Measurements from ENCODE around the gene COL18A1.

Gene COL18A1

DNA sequence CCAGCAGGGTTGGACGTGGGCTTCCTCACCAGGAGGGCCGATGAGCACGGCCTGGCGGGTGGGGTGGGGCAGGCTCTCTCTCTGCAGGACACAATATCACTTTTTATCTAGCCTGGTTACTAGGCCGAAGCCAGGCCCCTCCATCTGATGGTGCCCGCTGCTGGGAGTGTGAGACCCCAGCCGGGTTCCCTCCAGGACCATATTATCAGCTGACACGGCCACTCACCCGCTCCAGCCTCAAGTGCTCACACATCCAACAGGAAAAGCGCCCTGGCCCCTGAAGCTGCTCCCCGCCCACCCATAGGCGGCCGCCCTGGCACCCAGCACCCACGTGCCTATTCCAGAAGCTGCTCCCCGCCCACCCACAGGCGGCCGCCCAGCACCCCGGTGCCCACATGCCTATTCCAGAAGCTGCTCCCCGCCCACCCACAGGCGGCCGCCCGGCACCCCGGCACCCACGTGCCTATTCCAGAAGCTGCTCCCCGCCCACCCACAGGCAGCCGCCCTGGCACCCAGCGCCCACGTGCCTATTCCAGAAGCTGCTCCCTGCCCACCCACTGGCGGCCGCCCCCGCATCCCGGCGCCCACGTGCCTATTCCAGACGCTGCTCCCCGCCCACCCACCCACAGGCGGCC lies 132.3 kb downstream of the COL18A1 start:
- intact Hi-C loops (cut with micrococcal nuclease) = no loop called here
- H3K9me3 Mint-ChIP-seq = no peaks in the 10 kb centered on the region
- H3K4me3 Mint-ChIP-seq = no peak overlapping the region
- peaks cover 46% of the 10 kb centered on the region for H3K36me3 Mint-ChIP-seq (ENCODE audit: low read depth)
- no peaks in the 10 kb centered on the region for H3K27me3 Mint-ChIP-seq
- peak overlapping the region; percentile 12 for H3K27ac Mint-ChIP-seq
- H3K4me1 Mint-ChIP-seq (ENCODE audit: low read depth) = peaks cover 92% of the 10 kb centered on the region

- H3K27me3 Mint-ChIP-seq = no peaks in the 10 kb centered on the region
- H3K9me3 Mint-ChIP-seq = no peaks in the 10 kb centered on the region
Observed at GRCh38 chr21:45537746-45538291, 132.9 kb downstream of the COL18A1 start.

GRCh38 chr21:45538381-45539045 lies 133.5 kb downstream of the COL18A1 start:
- Mint-ChIP-seq H3K27me3 (no peaks in the 10 kb centered on the region), H3K9me3 (no peaks in the 10 kb centered on the region), H3K4me3 (no peak overlapping the region), H3K27ac (no peak overlapping the region), H3K36me3 (ENCODE audit: low read depth) (peaks cover 46% of the 10 kb centered on the region), H3K4me1 (ENCODE audit: low read depth) (peaks cover 87% of the 10 kb centered on the region)
- intact Hi-C loops (cut with micrococcal nuclease) = no loop called here

More at GRCh38 chr21:45537746-45538291, 132.9 kb downstream of the COL18A1 start:
- intact Hi-C loops (cut with micrococcal nuclease) = no loop called here
- H3K4me1 Mint-ChIP-seq (ENCODE audit: low read depth) = peaks cover 87% of the 10 kb centered on the region
- H3K36me3 Mint-ChIP-seq (ENCODE audit: low read depth) = peaks cover 46% of the 10 kb centered on the region
- H3K4me3 Mint-ChIP-seq = no peak overlapping the region
- H3K27ac Mint-ChIP-seq = no peak overlapping the region

- intact Hi-C loops (cut with micrococcal nuclease) = no loop called here
- H3K4me1 Mint-ChIP-seq (ENCODE audit: low read depth) = peaks cover 87% of the 10 kb centered on the region
- H3K27ac Mint-ChIP-seq = no peak overlapping the region
- H3K9me3 Mint-ChIP-seq = no peaks in the 10 kb centered on the region
- peaks cover 1% of the 10 kb centered on the region for H3K27me3 Mint-ChIP-seq
- peaks cover 46% of the 10 kb centered on the region for H3K36me3 Mint-ChIP-seq (ENCODE audit: low read depth)
- no peak overlapping the region for H3K4me3 Mint-ChIP-seq
Observed at GRCh38 chr21:45539046-45539795, 134.3 kb downstream of the COL18A1 start.

GRCh38 chr21:45539796-45540600 lies 135.0 kb downstream of the COL18A1 start:
- peaks cover 80% of the 10 kb centered on the region for H3K4me1 Mint-ChIP-seq (ENCODE audit: low read depth)
- H3K27ac Mint-ChIP-seq = peak overlapping the region; percentile 82
- H3K36me3 Mint-ChIP-seq (ENCODE audit: low read depth) = peaks cover 41% of the 10 kb centered on the region
- intact Hi-C loops (cut with micrococcal nuclease) = no loop called here
- H3K4me3 Mint-ChIP-seq = no peak overlapping the region
- H3K9me3 Mint-ChIP-seq = no peaks in the 10 kb centered on the region
- H3K27me3 Mint-ChIP-seq = peaks cover 3% of the 10 kb centered on the region

GRCh38 chr21:45540601-45540970 lies 135.6 kb downstream of the COL18A1 start:
- Mint-ChIP-seq H3K4me3 (no peak overlapping the region), H3K27me3 (peaks cover 3% of the 10 kb centered on the region), H3K4me1 (ENCODE audit: low read depth) (peaks cover 80% of the 10 kb centered on the region), H3K27ac (peak overlapping the region; percentile 82), H3K9me3 (no peaks in the 10 kb centered on the region), H3K36me3 (ENCODE audit: low read depth) (peaks cover 35% of the 10 kb centered on the region)
- intact Hi-C loops (cut with micrococcal nuclease) = no loop called here

DNA sequence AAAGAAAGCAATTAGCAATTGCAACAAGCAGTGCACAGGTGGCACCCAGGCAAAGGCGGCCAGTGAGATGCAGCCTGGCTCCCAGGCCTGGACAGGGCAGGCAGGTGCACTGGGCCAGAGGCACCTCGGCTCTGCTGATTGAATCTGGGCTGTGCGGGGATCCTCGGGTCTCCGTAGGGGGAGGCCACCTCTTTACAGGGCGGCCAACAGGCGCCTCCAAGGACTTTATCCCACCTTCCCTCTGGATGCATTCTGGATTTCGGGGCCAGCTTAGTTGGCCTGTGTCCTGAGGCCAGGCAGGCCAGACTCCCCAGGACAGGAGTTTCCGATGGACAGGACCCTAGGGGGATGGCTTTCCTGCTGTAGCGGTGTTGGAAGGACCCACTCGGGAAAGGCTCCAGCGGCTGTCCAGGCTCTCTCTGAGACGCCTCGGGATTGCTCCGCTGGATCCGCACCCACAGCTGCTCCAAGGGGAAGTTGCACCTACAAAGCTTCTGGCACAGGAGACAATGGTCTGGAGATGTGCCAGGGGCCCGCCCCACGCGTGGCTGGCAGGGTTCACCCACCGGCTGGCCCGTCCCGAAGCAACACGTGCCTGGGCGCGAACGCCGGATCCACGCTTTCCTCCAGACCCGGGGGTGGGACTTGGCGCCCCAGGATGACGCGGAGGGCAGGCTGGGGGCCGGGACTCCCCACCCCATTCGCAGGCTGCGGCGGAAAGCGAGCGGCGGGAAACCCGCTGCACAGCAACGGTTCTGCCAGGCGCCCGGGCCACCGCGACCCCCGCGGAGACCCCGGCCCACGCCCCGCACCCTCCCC lies 136.5 kb downstream of the COL18A1 start:
- H3K27ac Mint-ChIP-seq = peak overlapping the region; percentile 82
- H3K4me3 Mint-ChIP-seq = peak overlapping the region; percentile 74
- intact Hi-C loops (cut with micrococcal nuclease) = loop anchor here (1.0 kb wide), 1 partner anchor 10 kb away; no protein-coding TSS in a partner anchor
- peaks cover 4% of the 10 kb centered on the region for H3K27me3 Mint-ChIP-seq
- H3K9me3 Mint-ChIP-seq = no peaks in the 10 kb centered on the region
- peaks cover 79% of the 10 kb centered on the region for H3K4me1 Mint-ChIP-seq (ENCODE audit: low read depth)
- H3K36me3 Mint-ChIP-seq (ENCODE audit: low read depth) = peaks cover 29% of the 10 kb centered on the region

DNA sequence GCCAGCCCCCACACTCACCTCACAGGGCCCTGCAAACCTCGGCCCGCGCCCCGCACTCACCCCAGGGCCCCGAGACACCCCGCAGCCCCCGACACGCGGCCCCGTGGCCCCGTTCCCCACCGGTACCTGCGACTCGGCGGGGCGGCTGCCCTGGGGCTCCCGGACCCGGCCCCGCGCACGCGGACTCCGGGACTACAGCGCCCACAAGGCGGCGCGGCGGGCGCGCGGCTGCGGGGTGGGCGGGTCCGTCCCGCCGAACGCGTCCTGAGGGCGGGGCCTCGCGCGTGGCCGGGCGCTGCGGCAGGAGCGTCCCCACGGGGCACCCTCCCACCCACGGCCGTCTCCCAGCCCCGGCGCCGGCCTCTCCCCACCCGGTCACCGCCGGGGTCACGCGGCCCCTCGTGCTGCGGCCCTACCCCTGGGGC lies 137.3 kb downstream of the COL18A1 start, which contains the start of gene SLC19A1:
Gene SLC19A1 (minus strand): TSS at position 199 of the 425 bp plus-strand sequence. CDS start 4,481 bp downstream, outside the sequence.
- H3K4me3 Mint-ChIP-seq = peak within 1 kb of the TSS; percentile 74
- intact Hi-C loops (cut with micrococcal nuclease) = no loop called here
- peaks cover 21% of the 10 kb centered on the region for H3K36me3 Mint-ChIP-seq (ENCODE audit: low read depth)
- H3K27me3 Mint-ChIP-seq = peaks cover 4% of the 10 kb centered on the region
- peak within 1 kb of the TSS; percentile 82 for H3K27ac Mint-ChIP-seq
- no peaks in the 10 kb centered on the region for H3K9me3 Mint-ChIP-seq
- peaks cover 77% of the 10 kb centered on the region for H3K4me1 Mint-ChIP-seq (ENCODE audit: low read depth)

DNA sequence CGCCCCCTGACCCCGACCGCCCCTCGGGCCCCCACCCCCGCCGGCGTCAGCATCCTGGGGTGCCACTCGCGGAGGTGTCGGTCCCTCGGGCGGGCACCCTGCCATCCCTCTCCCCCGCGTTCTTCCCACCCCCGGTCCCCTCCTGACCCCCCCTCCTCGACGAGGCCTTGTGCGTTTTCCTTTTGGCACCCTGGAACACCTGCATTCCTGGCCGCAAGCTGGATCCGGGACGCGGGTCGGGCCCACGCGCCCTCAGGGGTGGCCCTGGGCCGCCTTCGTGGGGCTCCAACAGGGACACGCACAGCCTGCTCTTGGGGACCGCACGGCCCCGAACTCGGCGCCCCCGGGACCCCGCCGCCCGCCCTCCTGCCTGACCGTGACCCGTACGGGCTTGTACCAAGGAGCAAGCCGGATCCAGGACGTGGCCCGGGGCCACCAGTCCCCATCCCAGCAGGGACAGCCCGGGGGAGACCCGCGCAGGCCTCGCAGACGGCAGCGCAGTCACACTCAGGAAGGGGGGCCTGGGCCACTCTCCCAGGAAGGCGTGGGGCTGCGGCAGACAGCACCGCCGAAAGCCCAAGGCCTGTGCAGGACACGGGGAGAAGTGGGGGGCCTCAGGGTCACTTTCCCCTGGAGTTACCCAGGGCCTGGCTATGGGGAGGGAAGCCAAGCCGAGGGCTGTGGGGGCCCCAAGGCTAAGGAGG lies 137.9 kb downstream of the COL18A1 start:
- peak overlapping the region; percentile 82 for H3K27ac Mint-ChIP-seq
- H3K36me3 Mint-ChIP-seq (ENCODE audit: low read depth) = peaks cover 18% of the 10 kb centered on the region

DNA sequence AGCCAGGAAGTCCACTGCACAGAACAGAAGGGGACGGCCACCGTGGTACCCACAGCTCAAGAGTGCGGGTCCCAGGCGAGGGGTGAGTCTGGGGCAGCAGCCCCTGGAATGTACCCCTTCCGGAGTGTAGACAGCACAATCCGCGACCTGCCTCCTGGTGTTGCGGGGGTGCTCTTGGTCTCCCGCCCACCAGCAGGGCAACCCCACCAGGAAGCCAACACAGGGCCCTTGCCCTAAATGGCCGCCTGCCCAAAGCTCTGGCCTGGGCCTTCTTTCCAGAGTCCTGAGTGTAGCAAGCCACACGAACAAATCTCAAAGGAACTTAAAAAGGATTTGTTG lies 138.4 kb downstream of the COL18A1 start:
- Mint-ChIP-seq H3K27ac (peak overlapping the region; percentile 82), H3K9me3 (no peaks in the 10 kb centered on the region), H3K36me3 (ENCODE audit: low read depth) (peaks cover 14% of the 10 kb centered on the region), H3K4me1 (ENCODE audit: low read depth) (peaks cover 78% of the 10 kb centered on the region), H3K4me3 (peak overlapping the region; percentile 66), H3K27me3 (peaks cover 4% of the 10 kb centered on the region)
- intact Hi-C loops (cut with micrococcal nuclease) = no loop called here

More for the DNA sequence above, 137.9 kb downstream of the COL18A1 start:
- H3K9me3 Mint-ChIP-seq = no peaks in the 10 kb centered on the region
- peaks cover 80% of the 10 kb centered on the region for H3K4me1 Mint-ChIP-seq (ENCODE audit: low read depth)
- peaks cover 4% of the 10 kb centered on the region for H3K27me3 Mint-ChIP-seq
- peak overlapping the region; percentile 66 for H3K4me3 Mint-ChIP-seq
- intact Hi-C loops (cut with micrococcal nuclease) = no loop called here

DNA sequence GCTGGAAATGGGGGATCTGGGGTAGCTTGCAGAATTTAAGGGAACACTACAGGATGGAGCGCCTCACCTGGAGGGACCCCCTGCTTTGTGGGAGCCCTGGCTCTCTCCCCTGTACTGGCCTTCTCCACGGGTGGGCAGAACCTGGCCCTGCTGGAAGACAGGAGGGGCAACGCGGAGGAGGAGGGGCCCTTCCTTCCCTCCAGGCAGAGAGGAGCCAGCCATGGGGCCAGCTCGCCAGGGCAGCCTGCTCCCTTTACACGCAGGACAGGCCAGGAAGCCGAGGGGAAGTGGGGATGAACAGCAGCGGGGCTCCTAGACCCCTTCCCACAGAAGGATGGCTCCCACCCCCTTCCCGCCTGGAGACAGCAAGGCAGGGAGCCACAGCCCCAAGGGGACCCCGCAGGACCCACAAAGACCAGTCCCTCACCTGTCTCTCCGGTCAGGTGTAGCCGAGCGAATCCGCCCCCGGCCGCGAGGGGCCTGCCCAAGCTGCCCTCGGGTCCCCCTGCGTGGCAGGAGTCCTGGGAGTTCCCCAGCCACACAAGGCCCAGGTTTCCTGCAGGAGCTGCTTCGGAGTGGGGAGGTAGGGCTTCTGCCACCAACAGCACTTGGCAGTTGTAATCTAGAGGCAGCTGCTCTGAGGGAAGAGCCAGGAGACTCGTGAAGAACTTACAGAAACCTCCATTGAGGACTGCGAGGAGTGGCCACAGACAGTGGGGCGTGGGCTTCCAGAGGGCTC lies 138.9 kb downstream of the COL18A1 start:
- Mint-ChIP-seq H3K36me3 (ENCODE audit: low read depth) (peaks cover 9% of the 10 kb centered on the region), H3K27me3 (peaks cover 4% of the 10 kb centered on the region), H3K4me1 (ENCODE audit: low read depth) (peaks cover 74% of the 10 kb centered on the region), H3K4me3 (peak overlapping the region; percentile 32), H3K27ac (peak overlapping the region; percentile 82), H3K9me3 (no peaks in the 10 kb centered on the region)
- intact Hi-C loops (cut with micrococcal nuclease) = no loop called here

All from dendritic cell treated with granulocyte-macrophage colony-stimulating factor and Interleukin-4, amounts not matched to agents 40 ng/mL and 50 ng/mL, for 4 days (primary cell).